HG02938 (cell line): ENCODE results near the gene CLSTN2.

Source experiments
- ATAC-seq: cut with Tn5 transposase; IDR thresholded peaks from one replicate; pipeline ENCODE4 v1.9.1; 2021; ENCODE audit warnings: mild to moderate bottlenecking, moderate library complexity; ENCODE audit not compliant: unreplicated experiment

Gene CLSTN2

GRCh38 chr3:140572334-140572733, 637.3 kb downstream of the CLSTN2 start:
- ATAC-seq: no peak

- no peak for ATAC-seq
Observed at GRCh38 chr3:140573011-140573410, 638.0 kb downstream of the CLSTN2 start.

DNA sequence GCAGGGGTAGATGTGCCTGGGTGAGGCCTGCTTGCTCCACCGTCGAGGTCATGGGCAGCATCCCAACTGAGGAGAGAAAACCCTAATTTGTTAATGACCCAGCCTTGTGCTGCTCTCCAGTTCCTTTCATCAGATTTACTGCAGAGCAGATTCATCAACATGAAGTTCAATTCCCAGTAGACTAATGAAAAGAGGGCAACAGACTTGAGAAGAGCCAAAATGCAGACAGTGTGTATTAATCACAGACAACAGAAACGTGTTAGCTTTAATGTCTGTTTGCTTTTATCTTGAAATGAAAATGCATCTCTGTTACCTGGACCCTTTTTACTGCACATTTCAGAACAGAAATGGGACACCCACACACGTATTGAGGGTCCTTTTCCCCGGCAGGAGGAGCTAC, 639.4 kb downstream of the CLSTN2 start:
- ATAC-seq: no peak

GRCh38 chr3:140576449-140576848, 641.5 kb downstream of the CLSTN2 start:
- no peak for ATAC-seq

- no peak for ATAC-seq
Observed at GRCh38 chr3:140577911-140578310, 642.9 kb downstream of the CLSTN2 start.

- no peak for ATAC-seq
Observed at GRCh38 chr3:140579260-140579659, 644.3 kb downstream of the CLSTN2 start.

- no peak for ATAC-seq
Observed at GRCh38 chr3:140580746-140581145, 645.8 kb downstream of the CLSTN2 start.

- no peak for ATAC-seq
Observed at GRCh38 chr3:140584549-140584948, 649.6 kb downstream of the CLSTN2 start.

DNA sequence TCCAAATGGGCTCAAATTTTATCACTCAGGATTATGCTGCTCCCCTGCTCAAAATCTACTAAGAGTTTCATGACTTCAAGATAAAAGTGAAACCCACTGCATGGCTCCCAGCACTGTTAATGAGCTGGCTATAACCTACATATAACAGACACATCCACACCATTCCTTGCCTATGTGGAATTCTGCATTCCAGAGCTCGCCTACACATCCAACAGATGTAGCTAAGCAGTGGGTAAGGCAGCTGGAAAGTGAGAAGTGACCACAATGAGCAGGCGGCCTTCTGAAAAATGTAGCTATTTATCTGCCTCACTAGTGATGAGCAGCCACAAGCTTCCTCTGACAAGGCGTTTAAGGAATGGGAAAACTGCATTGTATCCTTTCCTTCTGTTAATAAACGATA, 650.8 kb downstream of the CLSTN2 start:
- ATAC-seq: no peak

DNA sequence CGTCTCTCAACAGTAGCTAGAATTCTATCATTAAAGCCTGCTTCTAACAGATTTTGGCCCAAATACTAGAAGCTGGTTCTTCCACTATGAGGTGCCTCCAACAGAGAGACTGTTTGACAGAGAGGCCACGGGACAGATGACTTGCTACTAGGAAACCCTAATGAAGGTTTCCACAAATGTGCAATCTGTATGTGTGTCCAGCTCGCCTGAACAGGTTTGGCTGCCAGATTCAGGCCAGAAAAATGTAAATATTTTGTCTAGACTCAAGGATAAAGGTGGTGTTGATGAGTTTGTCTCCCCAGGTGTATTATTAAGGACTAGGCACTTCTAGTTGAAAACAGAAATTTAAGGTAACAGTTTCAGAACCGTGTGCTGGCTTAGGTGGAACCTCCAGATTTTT, 651.3 kb downstream of the CLSTN2 start:
- ATAC-seq: no peak

GRCh38 chr3:140588558-140588957, 653.6 kb downstream of the CLSTN2 start:
- no peak for ATAC-seq

GRCh38 chr3:140593766-140594165, 658.8 kb downstream of the CLSTN2 start:
- no peak for ATAC-seq

DNA sequence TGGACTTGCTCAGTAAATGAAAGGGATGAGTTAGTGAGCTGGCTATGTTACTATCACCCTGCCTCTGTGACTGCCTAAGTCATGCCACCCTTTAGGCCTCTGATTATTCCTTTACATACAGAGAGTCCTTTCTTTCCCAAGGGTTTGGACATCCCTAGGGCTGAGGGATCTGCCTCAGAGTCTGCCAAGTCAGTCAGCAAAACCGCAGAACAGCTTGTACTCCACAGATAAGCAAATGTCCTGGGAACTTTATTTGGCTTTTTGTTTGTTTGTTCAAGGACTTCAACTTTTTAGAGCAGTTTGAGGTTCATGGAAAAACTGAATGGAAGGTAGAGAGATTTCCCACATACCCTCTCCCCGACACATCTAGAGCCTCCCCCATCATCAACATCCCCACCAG, 660.3 kb downstream of the CLSTN2 start:
- no peak for ATAC-seq

GRCh38 chr3:140597364-140597763, 662.4 kb downstream of the CLSTN2 start:
- ATAC-seq: no peak

DNA sequence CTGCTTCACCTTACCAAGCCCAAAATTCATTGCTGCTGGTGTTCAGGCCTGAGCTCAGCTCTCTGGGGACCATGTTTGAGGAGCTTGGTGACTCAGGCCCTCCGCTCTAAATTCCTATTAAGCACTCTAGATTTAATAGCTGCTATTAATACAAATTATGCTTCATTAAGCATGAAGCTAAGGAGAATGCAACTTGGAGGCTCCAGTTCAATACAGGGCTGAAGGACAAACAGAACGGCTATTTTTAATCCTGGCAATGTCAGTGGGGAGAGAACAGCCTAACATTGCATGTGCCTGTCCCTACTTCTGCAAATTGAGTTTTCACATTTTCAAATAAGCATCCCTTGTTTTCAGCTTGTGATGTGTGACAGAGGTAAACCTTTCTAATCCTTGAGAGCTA, 662.8 kb downstream of the CLSTN2 start:
- no peak for ATAC-seq

GRCh38 chr3:140599009-140599408, 664.0 kb downstream of the CLSTN2 start:
- no peak for ATAC-seq

DNA sequence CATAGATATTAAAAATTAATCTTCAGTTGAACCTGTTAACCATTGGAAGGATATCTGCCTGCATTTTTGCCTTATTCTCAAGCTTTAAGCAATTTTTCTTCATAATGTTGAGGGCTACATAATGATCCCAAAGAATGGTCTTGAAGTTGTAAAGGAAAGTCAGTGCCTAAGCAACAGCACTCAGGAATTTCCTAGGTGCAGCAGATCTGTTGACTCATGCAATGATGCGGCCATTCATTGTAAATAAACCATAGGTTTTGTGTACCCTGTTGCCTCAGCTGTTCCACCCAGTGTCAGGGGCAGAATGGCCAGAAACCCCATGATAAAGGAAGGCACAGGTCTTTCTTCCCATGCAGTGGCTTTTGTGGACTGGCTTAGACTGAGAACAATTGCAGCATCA, 664.5 kb downstream of the CLSTN2 start:
- no peak for ATAC-seq

- ATAC-seq: no peak
Observed at GRCh38 chr3:140601881-140602280, 666.9 kb downstream of the CLSTN2 start.

GRCh38 chr3:140602781-140603180, 667.8 kb downstream of the CLSTN2 start:
- no peak for ATAC-seq

- no peak for ATAC-seq
Observed at GRCh38 chr3:140603766-140604165, 668.8 kb downstream of the CLSTN2 start.

DNA sequence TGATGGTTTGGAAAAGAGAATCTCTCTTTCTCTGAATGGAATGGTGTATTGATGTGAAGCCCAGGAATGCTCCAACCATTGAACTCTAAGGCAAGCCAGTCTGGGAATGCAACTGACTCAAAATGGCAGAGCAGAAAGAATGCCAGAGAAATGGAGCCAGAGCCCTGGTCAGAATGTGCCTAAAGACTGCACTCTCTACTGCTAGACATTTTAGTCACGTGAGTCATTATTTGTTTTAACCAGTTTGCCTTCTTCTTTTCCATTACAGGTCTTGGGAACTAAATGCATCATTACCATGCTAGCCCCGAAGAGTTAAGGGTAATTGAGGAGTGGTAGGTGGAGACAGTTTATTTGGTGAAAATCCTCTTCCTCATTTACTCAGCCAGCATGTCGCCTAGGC, 675.6 kb downstream of the CLSTN2 start:
- ATAC-seq: no peak

DNA sequence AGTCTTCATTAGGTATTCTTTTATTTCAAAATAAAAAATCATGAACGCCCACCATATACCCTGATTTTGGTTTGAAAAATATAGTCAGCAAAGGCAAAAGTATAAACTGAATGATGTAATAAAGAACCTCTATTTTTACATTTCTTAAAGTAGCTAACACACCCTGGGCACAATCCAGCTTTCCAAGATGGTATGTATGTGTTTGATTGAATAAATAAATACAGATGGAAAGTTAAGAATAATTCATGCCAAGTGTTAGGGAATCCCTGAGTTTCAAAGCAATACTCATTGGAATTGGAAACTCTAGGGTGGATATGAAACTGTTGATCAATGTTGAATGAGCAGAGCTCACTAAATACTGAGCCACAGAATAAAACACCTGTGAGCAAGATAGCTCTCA, 679.0 kb downstream of the CLSTN2 start:
- no peak for ATAC-seq

- no peak for ATAC-seq
Observed at GRCh38 chr3:140617135-140617534, 682.1 kb downstream of the CLSTN2 start.

GRCh38 chr3:140626856-140627255, 691.9 kb downstream of the CLSTN2 start:
- no peak for ATAC-seq
